ENCODE measurements around the gene SLC25A42. TPM values are rescaled to one million over a fixed set of nuclear protein-coding genes. Genes with fewer than 3 reads are reported as not detected.

The SLC25A42 gene
- total RNA-seq, 1 donor = 5.4 TPM

DNA sequence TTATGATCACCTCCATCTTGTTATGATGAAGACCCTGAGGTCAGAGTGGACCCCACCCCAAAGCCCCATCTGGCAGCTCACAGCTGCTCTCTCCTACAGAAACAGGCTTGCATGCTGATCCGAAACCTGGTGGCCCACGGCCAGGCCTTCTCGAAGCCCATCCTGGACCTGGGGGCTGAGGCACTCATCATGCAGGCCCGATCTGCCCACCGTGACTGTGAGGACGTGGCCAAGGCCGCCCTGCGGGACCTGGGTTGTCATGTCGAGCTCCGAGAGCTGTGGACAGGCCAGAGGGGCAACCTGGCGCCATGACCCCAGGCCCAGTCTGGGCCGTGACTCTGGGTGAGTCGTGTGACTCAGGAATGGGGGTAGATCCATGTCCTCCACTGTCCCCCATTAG lies 6.5 kb upstream of the SLC25A42 start:
- peaks cover 50% of the 10 kb centered on the region for H3K36me3 ChIP-seq (ENCODE audit: insufficient read depth, low read length)
- H3K27me3 ChIP-seq (ENCODE audit: insufficient read depth, low read length) = no peaks in the 10 kb centered on the region
- TF ChIP-seq, protein P1, sequence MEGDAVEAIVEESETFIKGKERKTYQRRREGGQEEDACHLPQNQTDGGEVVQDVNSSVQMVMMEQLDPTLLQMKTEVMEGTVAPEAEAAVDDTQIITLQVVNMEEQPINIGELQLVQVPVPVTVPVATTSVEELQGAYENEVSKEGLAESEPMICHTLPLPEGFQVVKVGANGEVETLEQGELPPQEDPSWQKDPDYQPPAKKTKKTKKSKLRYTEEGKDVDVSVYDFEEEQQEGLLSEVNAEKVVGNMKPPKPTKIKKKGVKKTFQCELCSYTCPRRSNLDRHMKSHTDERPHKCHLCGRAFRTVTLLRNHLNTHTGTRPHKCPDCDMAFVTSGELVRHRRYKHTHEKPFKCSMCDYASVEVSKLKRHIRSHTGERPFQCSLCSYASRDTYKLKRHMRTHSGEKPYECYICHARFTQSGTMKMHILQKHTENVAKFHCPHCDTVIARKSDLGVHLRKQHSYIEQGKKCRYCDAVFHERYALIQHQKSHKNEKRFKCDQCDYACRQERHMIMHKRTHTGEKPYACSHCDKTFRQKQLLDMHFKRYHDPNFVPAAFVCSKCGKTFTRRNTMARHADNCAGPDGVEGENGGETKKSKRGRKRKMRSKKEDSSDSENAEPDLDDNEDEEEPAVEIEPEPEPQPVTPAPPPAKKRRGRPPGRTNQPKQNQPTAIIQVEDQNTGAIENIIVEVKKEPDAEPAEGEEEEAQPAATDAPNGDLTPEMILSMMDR (IDR thresholded peaks at IDR 0.05; ENCODE audit: extremely low read depth, low read depth, low read length) = no peak
- DNase-seq (ENCODE audit: insufficient read length, low spot score, missing footprints) = peak; percentile 47
- no peak overlapping the region for H2AFZ ChIP-seq (ENCODE audit: low read length)
- no peak overlapping the region for H3K4me2 ChIP-seq (ENCODE audit: insufficient read depth, low read length)
- no peaks in the 10 kb centered on the region for H3K9me3 ChIP-seq (ENCODE audit: low read depth, low read length)
- H3K4me1 ChIP-seq (ENCODE audit: insufficient read depth, low read length) = peaks cover 2% of the 10 kb centered on the region
- H3K79me2 ChIP-seq (ENCODE audit: insufficient read depth, low read length) = no peaks in the 10 kb centered on the region
- H3K27ac ChIP-seq (ENCODE audit: low read depth, low read length) = no peak overlapping the region
- no peak overlapping the region for H3K4me3 ChIP-seq (ENCODE audit: insufficient read depth, low read length)
- H4K20me1 ChIP-seq (ENCODE audit: insufficient read depth, low read length) = peaks cover 2% of the 10 kb centered on the region

DNA sequence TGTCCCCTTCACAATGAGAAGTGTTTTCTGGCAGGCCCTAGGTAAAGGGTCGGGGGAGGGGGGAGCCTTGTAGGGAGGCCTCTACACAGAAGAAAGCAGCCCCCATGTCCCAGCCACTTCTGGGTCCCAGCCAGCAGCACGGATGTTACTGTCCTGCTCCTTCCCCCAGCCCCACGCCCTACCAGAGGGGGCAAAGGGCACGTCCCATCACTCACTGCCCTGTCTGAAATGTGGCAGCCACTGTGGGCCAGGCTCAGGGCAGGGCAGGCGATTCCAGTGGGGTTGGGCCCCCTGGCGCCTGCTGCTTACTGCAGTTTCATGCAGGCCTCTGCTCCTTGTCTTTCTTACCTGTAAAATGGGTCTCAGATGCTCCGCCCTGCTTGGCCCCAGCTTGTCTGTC lies 6.1 kb upstream of the SLC25A42 start:
- Histone ChIP-seq H3K27ac (ENCODE audit: low read depth, low read length) (no peak overlapping the region), H4K20me1 (ENCODE audit: insufficient read depth, low read length) (peaks cover 2% of the 10 kb centered on the region), H3K4me1 (ENCODE audit: insufficient read depth, low read length) (peaks cover 6% of the 10 kb centered on the region), H3K4me2 (ENCODE audit: insufficient read depth, low read length) (no peak overlapping the region), H3K79me2 (ENCODE audit: insufficient read depth, low read length) (no peaks in the 10 kb centered on the region), H3K4me3 (ENCODE audit: insufficient read depth, low read length) (no peak overlapping the region), H2AFZ (ENCODE audit: low read length) (no peak overlapping the region), H3K27me3 (ENCODE audit: insufficient read depth, low read length) (no peaks in the 10 kb centered on the region), H3K9me3 (ENCODE audit: low read depth, low read length) (no peaks in the 10 kb centered on the region), H3K36me3 (ENCODE audit: insufficient read depth, low read length) (peaks cover 47% of the 10 kb centered on the region)
- TF ChIP-seq, protein P1 (IDR thresholded peaks at IDR 0.05; ENCODE audit: extremely low read depth, low read depth, low read length) = no peak
- no peak for DNase-seq (ENCODE audit: insufficient read length, low spot score, missing footprints)

DNA sequence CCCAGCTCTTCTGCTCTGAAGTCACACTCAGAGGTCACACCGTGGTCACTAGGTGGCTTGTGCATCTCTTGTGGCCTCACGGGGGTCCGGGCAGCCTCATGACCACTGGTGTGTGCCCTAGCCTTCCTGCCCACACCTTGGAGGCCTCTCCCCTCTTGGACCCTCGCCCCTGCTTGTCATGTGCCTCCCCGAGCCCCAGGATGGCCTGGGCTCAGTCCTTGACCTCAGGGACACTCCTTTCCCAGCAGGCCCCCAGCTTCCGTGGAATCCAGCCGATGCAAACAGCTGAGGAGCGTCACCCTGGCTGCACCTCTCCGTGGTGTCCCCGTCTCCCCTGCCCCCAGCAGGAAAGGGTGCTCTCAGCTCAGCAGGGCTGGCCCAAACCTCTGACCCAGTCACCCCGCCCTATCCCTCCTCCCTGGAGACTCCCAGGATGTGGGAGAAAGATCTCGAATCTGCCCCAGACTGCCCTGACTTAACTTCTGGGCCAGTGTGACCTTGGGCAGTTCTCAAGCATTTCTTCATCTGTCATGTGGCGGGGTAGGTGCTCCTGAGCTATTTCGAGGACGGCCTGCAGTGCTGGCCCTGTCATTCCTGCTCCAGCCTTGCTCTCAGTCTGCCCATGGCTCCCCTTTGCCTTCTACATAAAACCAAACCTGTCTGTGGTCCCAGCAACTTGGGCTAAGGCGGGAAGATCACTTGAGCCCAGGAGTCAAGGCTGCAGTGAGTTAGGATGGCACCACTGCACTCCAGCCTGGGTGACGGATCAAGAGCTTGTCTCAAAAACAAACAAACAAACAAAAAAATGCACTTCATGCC lies 4.6 kb upstream of the SLC25A42 start:
- TF ChIP-seq, protein P1 (IDR thresholded peaks at IDR 0.05; ENCODE audit: extremely low read depth, low read depth, low read length) = no peak
- no peaks in the 10 kb centered on the region for H3K27me3 ChIP-seq (ENCODE audit: insufficient read depth, low read length)
- H3K4me2 ChIP-seq (ENCODE audit: insufficient read depth, low read length) = no peak overlapping the region
- peak; percentile 43 for DNase-seq (ENCODE audit: insufficient read length, low spot score, missing footprints)
- H3K79me2 ChIP-seq (ENCODE audit: insufficient read depth, low read length) = no peaks in the 10 kb centered on the region
- no peaks in the 10 kb centered on the region for H3K9me3 ChIP-seq (ENCODE audit: low read depth, low read length)
- peaks cover 15% of the 10 kb centered on the region for H3K4me1 ChIP-seq (ENCODE audit: insufficient read depth, low read length)
- peaks cover 2% of the 10 kb centered on the region for H4K20me1 ChIP-seq (ENCODE audit: insufficient read depth, low read length)
- H3K36me3 ChIP-seq (ENCODE audit: insufficient read depth, low read length) = peaks cover 39% of the 10 kb centered on the region
- no peak overlapping the region for H3K4me3 ChIP-seq (ENCODE audit: insufficient read depth, low read length)
- H2AFZ ChIP-seq (ENCODE audit: low read length) = no peak overlapping the region
- H3K27ac ChIP-seq (ENCODE audit: low read depth, low read length) = no peak overlapping the region

DNA sequence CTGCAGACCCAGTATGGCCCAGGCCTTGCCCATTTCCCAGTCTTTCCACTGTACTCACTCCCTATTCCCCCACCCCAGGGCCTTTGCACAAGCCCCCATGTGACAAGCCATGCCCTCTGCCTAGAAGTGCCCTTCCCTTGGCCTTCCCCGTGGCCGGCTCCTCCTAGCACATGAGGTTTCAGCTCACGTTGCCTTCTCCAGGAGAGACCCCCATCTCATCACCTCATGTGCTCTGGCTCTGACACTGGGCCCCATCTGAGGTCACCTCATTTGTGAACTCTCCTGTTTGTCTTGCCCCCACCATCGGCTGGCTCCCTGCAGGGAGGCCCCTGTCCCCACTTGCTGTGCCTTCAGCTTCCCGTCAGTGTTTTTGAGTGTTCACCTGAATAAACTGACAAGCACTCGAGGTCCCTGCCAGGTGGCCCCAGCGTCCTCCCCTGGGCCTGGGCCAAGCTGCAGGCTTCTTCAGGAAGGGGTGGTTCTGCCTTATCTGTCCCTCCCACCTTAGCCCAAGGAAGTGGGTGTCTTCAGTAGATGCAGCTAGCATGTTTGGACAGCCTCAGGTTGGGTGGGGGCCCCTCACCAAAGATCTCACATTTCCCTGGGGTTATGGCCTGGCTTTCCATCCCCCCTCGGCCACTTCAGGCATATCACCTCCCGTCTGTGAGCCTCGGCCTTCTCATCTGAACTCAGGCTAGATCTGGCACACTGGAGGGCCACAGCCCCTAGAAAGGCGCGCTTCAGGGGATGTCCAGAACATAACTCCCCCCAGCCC lies 3.8 kb upstream of the SLC25A42 start:
- peaks cover 23% of the 10 kb centered on the region for H3K4me1 ChIP-seq (ENCODE audit: insufficient read depth, low read length)
- no peaks in the 10 kb centered on the region for H3K9me3 ChIP-seq (ENCODE audit: low read depth, low read length)

More for the DNA sequence above, 3.8 kb upstream of the SLC25A42 start:
- H3K4me2 ChIP-seq (ENCODE audit: insufficient read depth, low read length) = no peak overlapping the region
- H4K20me1 ChIP-seq (ENCODE audit: insufficient read depth, low read length) = peaks cover 2% of the 10 kb centered on the region
- H3K36me3 ChIP-seq (ENCODE audit: insufficient read depth, low read length) = peaks cover 31% of the 10 kb centered on the region
- TF ChIP-seq, protein P1 (IDR thresholded peaks at IDR 0.05; ENCODE audit: extremely low read depth, low read depth, low read length) = no peak
- no peak overlapping the region for H3K4me3 ChIP-seq (ENCODE audit: insufficient read depth, low read length)
- H2AFZ ChIP-seq (ENCODE audit: low read length) = no peak overlapping the region
- H3K79me2 ChIP-seq (ENCODE audit: insufficient read depth, low read length) = no peaks in the 10 kb centered on the region
- no peak overlapping the region for H3K27ac ChIP-seq (ENCODE audit: low read depth, low read length)
- DNase-seq (ENCODE audit: insufficient read length, low spot score, missing footprints) = peak; percentile 76
- H3K27me3 ChIP-seq (ENCODE audit: insufficient read depth, low read length) = no peaks in the 10 kb centered on the region
